ENCODE data around the gene CACNG7.

The CACNG7 gene

DNA sequence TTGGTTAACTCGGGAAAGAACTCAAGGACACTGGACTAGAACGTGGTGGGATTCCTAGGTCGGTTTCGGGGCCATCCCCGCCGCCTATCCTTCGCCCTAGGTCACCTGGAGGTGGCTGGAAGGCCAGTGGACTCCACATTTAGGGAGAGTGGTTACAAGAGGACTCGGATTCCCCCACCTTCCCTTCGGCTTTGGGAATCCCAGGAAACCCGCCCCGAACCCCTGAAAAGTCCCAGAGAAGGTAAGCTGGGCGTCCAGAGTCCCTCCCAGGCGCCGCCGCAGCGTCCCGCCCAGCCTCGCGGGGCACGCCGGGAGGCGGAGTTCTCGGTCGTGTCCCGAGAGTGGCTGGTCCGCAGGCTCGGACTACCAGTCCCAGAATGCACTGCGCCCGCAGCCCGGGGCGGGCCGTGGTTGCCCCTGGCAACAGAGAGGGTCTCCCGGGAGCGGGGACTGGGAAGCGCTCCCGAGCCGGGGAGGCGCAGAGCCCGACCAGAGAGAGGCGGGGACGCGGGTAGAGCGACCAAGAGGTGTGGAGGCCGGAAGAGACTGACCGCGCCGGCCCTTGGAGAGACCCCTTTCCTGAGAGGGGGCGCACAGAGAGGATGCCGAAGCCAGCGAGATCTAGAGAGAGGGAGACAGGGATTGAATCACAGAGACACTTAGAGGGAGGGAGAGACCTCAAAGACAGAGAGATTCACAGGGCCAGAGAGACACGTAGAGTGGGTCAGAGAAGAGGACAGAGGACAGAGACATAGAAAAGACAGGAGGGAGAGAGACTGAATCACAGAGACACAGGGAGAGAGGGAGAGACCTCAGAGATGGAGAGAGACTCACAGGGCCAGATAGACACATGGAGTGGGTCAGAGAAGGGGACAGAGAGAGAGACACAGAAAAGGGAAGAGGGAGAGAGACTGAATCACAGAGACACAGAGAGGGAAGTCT, 29.7 kb upstream of the CACNG7 start:
- DNase-seq: peak; percentile 77

- DNase-seq: no peak
Measured at GRCh38 chr19:53880711-53881481, 28.2 kb upstream of the CACNG7 start.

DNA sequence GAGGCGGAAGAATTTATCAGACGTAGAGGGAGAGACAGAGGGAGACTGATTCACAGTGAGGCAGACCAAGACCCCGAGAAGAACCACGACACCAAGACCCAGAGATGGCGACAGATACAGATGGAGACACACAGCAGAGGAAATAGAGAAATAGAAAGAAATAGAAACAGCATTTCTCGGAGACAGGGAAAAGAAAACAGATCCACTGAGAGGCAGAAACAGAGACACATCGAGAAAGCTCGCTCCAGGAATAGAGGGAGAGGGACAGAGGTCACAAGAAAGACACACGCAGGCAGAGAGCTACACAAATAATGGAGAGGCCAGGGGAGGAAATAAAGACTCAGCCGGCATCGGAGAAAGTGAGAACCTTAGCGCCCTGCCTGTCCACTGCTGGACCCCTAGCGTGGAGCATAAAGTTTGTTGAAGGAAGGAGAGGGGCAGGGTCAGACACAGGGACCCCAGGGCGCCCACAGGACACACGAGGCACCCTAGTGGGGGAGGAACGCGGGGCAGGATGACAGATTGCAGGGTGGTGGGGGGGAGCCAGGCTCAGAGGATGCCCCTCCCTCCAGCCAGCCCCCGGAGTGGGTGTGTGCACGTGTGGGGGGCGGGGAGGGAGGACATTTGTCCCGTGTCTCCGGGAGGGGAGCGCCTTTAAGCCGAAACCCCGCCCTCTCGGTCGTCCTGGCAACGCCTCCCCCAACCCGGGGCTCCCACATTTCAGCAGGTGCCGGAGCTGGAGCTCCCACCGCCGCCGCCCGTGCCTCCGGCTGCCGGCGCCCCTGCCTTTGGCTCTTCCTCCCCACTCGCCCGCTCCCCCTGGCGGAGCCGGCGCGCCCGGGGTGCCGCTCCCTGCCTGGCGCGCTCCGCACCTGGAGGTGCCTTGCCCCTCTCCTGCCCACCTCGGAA, 27.3 kb upstream of the CACNG7 start, which contains the start of gene PRKCG:
Gene PRKCG (plus strand): TSS at position 716 of the 909 bp plus-strand sequence. CDS start 298 bp downstream, outside the sequence.
- DNase-seq: peak; percentile 56

GRCh38 chr19:53882391-53883050, 26.6 kb upstream of the CACNG7 start:
- DNase-seq: no peak

DNA sequence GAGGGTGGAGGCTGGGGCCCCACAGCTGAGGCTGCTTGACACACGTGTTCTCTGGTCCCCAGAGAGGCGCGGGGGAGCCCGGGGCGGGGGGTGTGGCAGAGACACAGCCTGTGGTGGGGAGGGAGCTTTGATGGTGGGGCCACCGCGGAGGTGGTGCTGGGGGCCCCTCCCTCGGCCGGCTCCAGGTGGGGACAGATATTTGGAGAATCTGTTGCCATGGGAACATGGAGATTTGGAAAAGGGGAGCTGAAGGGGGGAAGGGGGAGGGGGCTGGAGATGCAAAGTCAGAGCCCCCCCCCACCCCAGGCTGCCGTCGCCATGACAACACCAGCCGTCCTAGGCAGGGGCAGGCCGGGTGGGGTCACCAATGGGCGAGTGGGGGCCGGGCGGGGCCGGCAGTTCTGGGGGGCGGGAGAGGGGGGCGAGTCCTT, 25.8 kb upstream of the CACNG7 start:
- peak; percentile 43 for DNase-seq

- no peak for DNase-seq
Measured at GRCh38 chr19:53883741-53884140, 25.3 kb upstream of the CACNG7 start.

DNA sequence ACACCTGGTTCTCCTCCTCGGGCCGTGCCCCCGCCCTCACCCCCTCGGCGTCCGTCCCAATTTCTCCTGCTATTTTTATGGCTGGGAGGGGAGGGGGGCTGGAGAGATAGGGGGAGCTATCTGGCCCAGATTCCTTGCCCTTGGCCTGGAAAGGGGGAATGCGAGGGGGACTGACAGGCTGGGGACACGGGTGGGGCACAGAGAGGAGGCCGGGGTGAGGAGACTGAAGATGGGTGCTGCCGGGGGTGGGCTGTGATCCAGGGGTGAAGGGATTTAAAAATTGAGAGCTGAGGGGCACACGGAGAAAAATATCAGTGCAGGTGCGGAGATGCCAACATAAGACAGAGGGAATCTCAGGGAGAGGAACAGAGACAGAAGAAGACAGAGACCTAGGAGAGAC, 24.8 kb upstream of the CACNG7 start:
- no peak for DNase-seq

DNA sequence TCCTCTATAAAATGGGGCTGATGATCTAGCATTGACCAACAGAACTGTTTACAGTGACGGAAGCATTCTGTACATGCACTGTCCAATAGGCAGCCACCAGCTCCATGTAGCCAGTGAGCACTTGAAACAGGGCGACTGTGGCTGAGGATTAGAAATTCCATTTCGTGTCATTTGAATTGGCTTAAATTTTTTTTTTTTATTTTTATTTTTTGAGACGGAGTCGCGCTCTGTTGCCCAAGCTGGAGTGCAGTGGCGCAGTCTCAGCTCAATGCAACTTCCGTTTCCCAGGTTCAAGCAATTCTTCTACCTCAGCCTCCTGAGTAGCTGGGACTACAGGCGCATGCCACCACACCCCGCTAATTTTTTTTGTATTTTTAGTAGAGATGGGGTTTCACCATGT, 24.0 kb upstream of the CACNG7 start:
- DNase-seq: no peak

- no peak for DNase-seq
Measured at GRCh38 chr19:53892301-53892980, 16.6 kb upstream of the CACNG7 start.

DNA sequence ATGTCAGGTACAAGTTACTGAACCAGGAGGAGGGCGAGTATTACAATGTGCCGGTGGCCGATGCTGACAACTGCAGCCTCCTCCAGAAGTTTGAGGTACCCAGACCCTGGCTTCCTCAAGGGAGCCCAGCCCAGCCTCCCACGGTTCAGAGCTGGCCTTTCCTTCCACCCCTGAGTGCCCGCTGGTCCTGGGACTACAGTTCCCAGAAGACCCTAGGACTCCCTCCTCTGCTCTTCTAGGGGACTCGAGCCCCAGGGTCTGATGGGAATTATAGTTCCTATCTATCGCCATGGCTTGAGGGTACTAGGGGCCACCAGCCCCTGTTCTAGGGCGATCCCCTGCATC, 16.1 kb upstream of the CACNG7 start:
- no peak for DNase-seq

DNA sequence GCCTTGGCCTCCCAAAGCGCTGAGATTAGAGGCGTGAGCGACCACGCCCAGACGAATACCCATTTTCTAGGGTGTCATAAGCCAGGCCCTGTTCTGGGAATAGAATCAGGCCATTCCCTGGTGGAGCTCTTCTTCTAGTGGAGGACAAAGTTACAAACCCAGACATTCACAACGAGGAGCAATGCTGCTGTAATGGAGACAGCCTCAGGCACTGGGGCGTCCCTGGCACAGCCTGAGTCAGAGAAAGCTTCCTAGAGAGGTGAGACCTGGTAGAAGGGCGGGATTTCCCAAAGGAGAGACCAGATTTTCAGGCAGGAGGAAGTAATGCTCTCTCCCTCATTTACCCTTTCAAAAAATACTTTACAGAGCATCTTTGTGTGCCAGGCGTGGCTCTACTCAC, 14.4 kb upstream of the CACNG7 start:
- DNase-seq: no peak

- DNase-seq: no peak
Measured at GRCh38 chr19:53896682-53897081, 12.4 kb upstream of the CACNG7 start.

GRCh38 chr19:53897459-53897858, 11.6 kb upstream of the CACNG7 start:
- DNase-seq: no peak

GRCh38 chr19:53898166-53898565, 10.9 kb upstream of the CACNG7 start:
- DNase-seq: no peak

GRCh38 chr19:53898636-53899341, 10.3 kb upstream of the CACNG7 start:
- DNase-seq: no peak

GRCh38 chr19:53900191-53900860, 8.8 kb upstream of the CACNG7 start:
- no peak for DNase-seq

DNA sequence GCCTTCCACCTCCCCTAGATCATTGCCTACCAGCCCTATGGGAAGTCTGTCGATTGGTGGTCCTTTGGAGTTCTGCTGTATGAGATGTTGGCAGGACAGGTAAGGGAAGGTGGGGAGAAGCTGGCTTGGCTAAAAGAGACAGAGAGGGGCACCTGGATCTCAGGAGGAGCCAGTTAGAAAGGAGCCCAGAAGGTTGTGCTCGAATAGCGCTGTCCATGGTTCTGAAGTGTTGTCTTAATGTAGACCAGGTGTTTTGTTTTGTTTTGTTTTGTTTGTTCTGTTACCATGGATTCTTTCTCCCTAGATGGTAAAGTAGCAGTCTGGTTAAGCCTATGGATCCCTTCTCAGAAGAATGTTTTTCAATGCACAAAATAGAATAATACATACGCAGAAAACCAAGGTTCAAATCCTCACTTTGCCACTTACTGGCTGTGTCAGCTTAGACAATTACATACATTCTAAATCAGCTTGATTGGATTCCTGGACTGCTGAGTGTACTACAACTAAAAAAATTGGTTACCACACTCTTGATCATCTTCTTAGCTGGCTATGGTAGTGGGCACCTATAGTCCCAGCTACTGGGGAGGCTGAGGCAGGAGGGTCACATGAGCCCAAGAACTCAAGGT, 5.9 kb upstream of the CACNG7 start:
- peak; percentile 30 for DNase-seq

GRCh38 chr19:53904909-53905308, 4.2 kb upstream of the CACNG7 start:
- DNase-seq: no peak

DNA sequence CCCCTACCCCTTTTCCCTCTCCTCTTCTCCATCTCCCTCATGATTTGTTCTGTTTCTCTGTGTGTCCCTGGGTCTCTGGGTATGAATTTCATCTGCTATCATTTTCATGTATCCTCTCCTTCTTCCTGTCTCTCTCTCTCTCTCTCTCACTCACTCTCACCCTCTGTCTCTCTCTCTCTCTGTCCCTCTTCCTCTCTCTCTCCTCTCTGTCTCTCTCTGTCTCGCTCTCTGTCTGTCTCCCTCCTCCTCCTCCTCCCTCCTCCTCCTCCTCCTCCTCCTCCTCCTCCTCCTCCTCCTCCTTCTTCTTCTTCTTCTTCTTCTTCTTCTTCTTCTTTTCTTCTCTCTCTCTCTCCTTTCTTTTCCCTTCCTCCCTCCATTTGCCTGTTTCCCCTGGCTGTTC, 3.3 kb upstream of the CACNG7 start:
- DNase-seq: no peak

All from activated CD4-positive, alpha-beta T cell treated with anti-CD3 and anti-CD28 coated beads, Interleukin-2, amount 50 U/mL, for 1 hour (primary cell).